22Rv1 (cell line): ENCODE data around the gene KCNIP4.

Experiments used
- H3K27ac ChIP-seq: fragments of 450-650 bp; 2 replicates; pipeline ENCODE4 v1.5.1; 2017
- CTCF ChIP-seq: fragments of 450-650 bp; IDR thresholded peaks from 2 replicates; pipeline ENCODE4 v1.5.1; 2017; ENCODE audit warnings: mild to moderate bottlenecking
- ZFX ChIP-seq: fragments of 450-650 bp; IDR thresholded peaks from 2 replicates; pipeline ENCODE4 v1.6.1; 2017; ENCODE audit warnings: antibody characterized with exemption, borderline replicate concordance

Gene KCNIP4

GRCh38 chr4:20682853-20683252, 1265.7 kb downstream of the KCNIP4 start:
- TF ChIP-seq CTCF: no peak
- no peak for TF ChIP-seq ZFX
- no peak overlapping the region for H3K27ac ChIP-seq

- TF ChIP-seq ZFX (no peak), CTCF (no peak)
- H3K27ac ChIP-seq: no peak overlapping the region
Observed at GRCh38 chr4:20681271-20681670, 1267.3 kb downstream of the KCNIP4 start.

- no peak for TF ChIP-seq CTCF
- TF ChIP-seq ZFX: no peak
- no peak overlapping the region for H3K27ac ChIP-seq
Observed at GRCh38 chr4:20680736-20681135, 1267.8 kb downstream of the KCNIP4 start.

GRCh38 chr4:20679951-20680350, 1268.6 kb downstream of the KCNIP4 start:
- no peak for TF ChIP-seq CTCF
- TF ChIP-seq ZFX: no peak
- no peak overlapping the region for H3K27ac ChIP-seq
